ENCODE results near the gene LRRC39.
A peak's percentile ranks its signal among the peaks of the same experiment; 100 is the strongest.

Gene LRRC39

GRCh38 chr1:100146958-100147357 lies 31.1 kb downstream of the LRRC39 start:
- no peak for DNase-seq (ENCODE audit: low read depth)

GRCh38 chr1:100145116-100145515 lies 32.9 kb downstream of the LRRC39 start:
- no peak for DNase-seq (ENCODE audit: low read depth)

GRCh38 chr1:100142343-100142742 lies 35.7 kb downstream of the LRRC39 start:
- no peak for DNase-seq (ENCODE audit: low read depth)

- DNase-seq (ENCODE audit: low read depth): no peak
Measured at GRCh38 chr1:100141192-100141591, 36.9 kb downstream of the LRRC39 start.

- DNase-seq (ENCODE audit: low read depth): no peak
Measured at GRCh38 chr1:100137602-100138001, 40.5 kb downstream of the LRRC39 start.

- no peak for DNase-seq (ENCODE audit: low read depth)
Measured at GRCh38 chr1:100134872-100135271, 43.2 kb downstream of the LRRC39 start.

GRCh38 chr1:100132566-100133477 lies 45.2 kb downstream of the LRRC39 start, which contains the start of the genes SASS6 and TRMT13:
Gene SASS6, minus strand, starts transcription at chr1:100132930. Its CDS starts 116 bp downstream, at chr1:100132814.
Gene TRMT13, plus strand, starts transcription at chr1:100133163. Its CDS starts 6 bp downstream, at chr1:100133169.
- DNase-seq (ENCODE audit: low read depth): peak; percentile 96

GRCh38 chr1:100131623-100132022 lies 46.4 kb downstream of the LRRC39 start:
- no peak for DNase-seq (ENCODE audit: low read depth)

- no peak for DNase-seq (ENCODE audit: low read depth)
Measured at GRCh38 chr1:100130552-100131077, 47.4 kb downstream of the LRRC39 start.

GRCh38 chr1:100127226-100127625 lies 50.8 kb downstream of the LRRC39 start:
- no peak for DNase-seq (ENCODE audit: low read depth)

- DNase-seq (ENCODE audit: low read depth): no peak
Measured at GRCh38 chr1:100122177-100122576, 55.9 kb downstream of the LRRC39 start.

GRCh38 chr1:100115524-100115923 lies 62.5 kb downstream of the LRRC39 start:
- no peak for DNase-seq (ENCODE audit: low read depth)

- no peak for DNase-seq (ENCODE audit: low read depth)
Measured at GRCh38 chr1:100109554-100110066, 68.4 kb downstream of the LRRC39 start.

- no peak for DNase-seq (ENCODE audit: low read depth)
Measured at GRCh38 chr1:100107696-100108095, 70.4 kb downstream of the LRRC39 start.

GRCh38 chr1:100101564-100101963 lies 76.5 kb downstream of the LRRC39 start:
- DNase-seq (ENCODE audit: low read depth): no peak

- DNase-seq (ENCODE audit: low read depth): no peak
Measured at GRCh38 chr1:100100202-100100601, 77.9 kb downstream of the LRRC39 start.
